AG09309 (cell line): ENCODE measurements around the gene ASB3.
"Not testable (repeated sequence)": the region's sequence is repeated elsewhere in the genome, so short reads cannot be mapped to it uniquely, and the experiment has no call there.

Source experiments
- DNase-seq: peaks from one replicate; pipeline ENCODE4 v3.0.0-alpha.2; 2010; ENCODE audit warnings: low read depth
- H3K4me3 ChIP-seq: 2 replicates; pipeline ENCODE4 v1.5.1; 2011; ENCODE audit warnings: mild to moderate bottlenecking, low read depth, low read length, moderate library complexity; ENCODE audit not compliant: control insufficient read depth
- CTCF ChIP-seq: IDR thresholded peaks from 2 replicates; pipeline ENCODE4 v1.5.1; 2011; ENCODE audit warnings: mild to moderate bottlenecking, low read depth, low read length, inconsistent platforms; ENCODE audit not compliant: insufficient read depth, control insufficient read depth; ENCODE audit errors: missing control alignments

ASB3 gene

GRCh38 chr2:53672881-53673522 lies 113.8 kb downstream of the ASB3 start:
- no peak for DNase-seq
- TF ChIP-seq CTCF: no peak
- no peak overlapping the region for H3K4me3 ChIP-seq

- no peak for TF ChIP-seq CTCF
- DNase-seq: no peak
- H3K4me3 ChIP-seq: no peak overlapping the region
Measured at GRCh38 chr2:53670331-53670730, 116.4 kb downstream of the ASB3 start.

GRCh38 chr2:53668624-53669026 lies 118.1 kb downstream of the ASB3 start:
- DNase-seq: no peak
- no peak overlapping the region for H3K4me3 ChIP-seq
- TF ChIP-seq CTCF: no peak

GRCh38 chr2:53667130-53667529 lies 119.6 kb downstream of the ASB3 start:
- not testable (repeated sequence) for DNase-seq, H3K4me3 ChIP-seq

GRCh38 chr2:53660886-53661285 lies 125.9 kb downstream of the ASB3 start:
- no peak for TF ChIP-seq CTCF
- no peak for DNase-seq
- no peak overlapping the region for H3K4me3 ChIP-seq

GRCh38 chr2:53658474-53658873 lies 128.3 kb downstream of the ASB3 start:
- DNase-seq, H3K4me3 ChIP-seq: not testable (repeated sequence)

GRCh38 chr2:53655256-53655655 lies 131.5 kb downstream of the ASB3 start:
- DNase-seq: no peak
- TF ChIP-seq CTCF: no peak
- H3K4me3 ChIP-seq: no peak overlapping the region

GRCh38 chr2:53654396-53654795 lies 132.4 kb downstream of the ASB3 start:
- no peak for DNase-seq
- no peak for TF ChIP-seq CTCF
- H3K4me3 ChIP-seq: no peak overlapping the region
